A549 treated with GW870086 at 1 μM for 4 hours (cell line): Measurements from ENCODE around the gene LMO1. TPM values are rescaled to one million over a fixed set of nuclear protein-coding genes. Genes with fewer than 3 reads are reported as not detected.

ENCODE experiments used
- total RNA-seq: library from RNA; stranded (reverse); fragments of 200-300 nt; extraction: Qiagen RNA extraction; gene quantifications from 5 replicates; pipeline ENCODE4 v1.2.3, GENCODE V29; 2022; ENCODE audit warnings: low read depth

Gene LMO1
- 2.0 to 3.3 TPM (median 2.5 TPM) in 5 replicates for total RNA-seq

DNA sequence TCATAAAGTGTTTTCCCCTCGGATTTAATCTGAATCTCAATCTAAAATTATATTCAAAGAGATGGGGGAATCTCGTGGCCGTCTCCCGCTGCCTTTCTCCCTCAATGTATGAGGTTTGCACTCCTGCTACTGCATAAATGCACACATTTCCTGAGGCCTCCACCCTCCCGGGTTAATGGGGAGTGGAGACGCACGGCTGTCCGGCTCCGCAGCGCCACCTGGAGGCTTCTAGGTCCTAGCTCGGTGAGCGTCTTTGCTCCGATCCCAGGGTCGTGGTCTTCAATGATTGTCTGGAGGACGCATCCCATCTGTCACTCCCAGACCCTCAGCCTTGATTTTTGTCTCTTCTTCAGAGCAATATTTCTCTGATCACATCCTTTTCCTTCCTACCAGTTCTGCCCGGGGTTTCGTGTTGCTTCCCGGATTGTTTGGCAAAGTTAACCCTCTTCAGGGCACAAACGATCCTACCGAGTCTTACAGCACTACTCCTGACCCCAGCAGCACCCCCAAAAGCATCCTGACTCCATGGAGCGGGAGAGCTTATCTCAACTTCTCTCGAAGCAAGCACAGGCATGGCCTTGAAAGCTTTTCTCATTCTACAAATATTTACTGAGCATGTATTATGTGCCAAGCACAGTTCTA is at the start of gene LMO1:
Gene LMO1, minus strand, starts transcription at position 110 of the 642 bp plus-strand sequence. CDS start 516 bp downstream, outside the sequence.

Other genes with a start within 250 kb of the LMO1 start
- gene TUB, start 182.7 kb downstream of the LMO1 start, total RNA-seq, result 4.7 to 7.2 TPM (median 6.1 TPM) in 5 replicates
- 1.4 to 3.2 TPM (median 2.1 TPM) in 5 replicates for gene RIC3, start 94.9 kb downstream of the LMO1 start, total RNA-seq